Progenitor cell of endocrine pancreas (in vitro differentiated cells): Measurements from ENCODE around the gene MYO5A. TPM values are rescaled to one million over a fixed set of nuclear protein-coding genes. Genes with fewer than 3 reads are reported as not detected.
A peak's percentile ranks its signal among the peaks of the same experiment; 100 is the strongest.

Source experiments
- DNase-seq: peaks from one replicate; pipeline ENCODE4 v3.0.0; 2021; ENCODE audit warnings: low spot score; ENCODE audit not compliant: unreplicated experiment
- H3K27ac Mint-ChIP-seq: 2 replicates; pipeline ENCODE4 v1.8.0; 2021; ENCODE audit warnings: mild to moderate bottlenecking, moderate library complexity, mixed read lengths
- H3K27me3 Mint-ChIP-seq: 2 replicates; pipeline ENCODE4 v1.8.0; 2021; ENCODE audit warnings: mixed read lengths
- H3K36me3 Mint-ChIP-seq: 2 replicates; pipeline ENCODE4 v1.8.0; 2022; ENCODE audit warnings: mixed read lengths; ENCODE audit not compliant: insufficient read depth
- H3K4me1 Mint-ChIP-seq: 2 replicates; pipeline ENCODE4 v1.8.0; 2021; ENCODE audit warnings: low read depth, mixed read lengths
- H3K4me3 Mint-ChIP-seq: 2 replicates; pipeline ENCODE4 v1.8.0; 2021; ENCODE audit warnings: low read depth, mild to moderate bottlenecking, moderate library complexity, mixed read lengths
- H3K9me3 Mint-ChIP-seq: 2 replicates; pipeline ENCODE4 v1.8.0; 2021; ENCODE audit warnings: low read depth, mixed read lengths
- total RNA-seq: library from RNA; stranded (reverse); gene quantifications from 2 replicates; pipeline ENCODE4 v1.2.1, GENCODE V29; 2021
- TF ChIP-seq, protein P1 (sequence below): fragments of 200-600 bp; sonication (generic); IDR thresholded peaks from one replicate; pipeline ENCODE4 v1.5.0; 2021; ENCODE audit warnings: antibody characterized with exemption, mild to moderate bottlenecking; ENCODE audit not compliant: unreplicated experiment

Gene MYO5A
- total RNA-seq, 1 donor from 2014 or later: 31.0 TPM

DNA sequence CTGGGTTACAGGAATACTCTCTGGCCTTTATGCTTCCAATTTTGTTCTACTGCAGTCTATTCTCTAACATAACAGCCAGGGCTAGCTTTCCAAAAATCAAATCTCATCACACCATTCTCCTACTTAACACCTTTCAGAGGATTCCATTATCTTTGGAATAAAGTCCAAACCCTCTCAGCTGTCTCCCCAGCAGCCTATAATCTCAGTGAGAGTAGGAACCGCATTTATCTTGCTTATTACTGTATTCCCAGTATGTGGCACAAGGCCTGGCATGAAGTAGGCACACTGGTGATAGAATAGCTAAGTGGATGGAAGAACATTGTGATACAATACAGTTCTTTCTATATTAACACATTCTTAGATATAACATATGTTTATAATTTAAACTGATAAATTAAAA is 184.1 kb downstream of the MYO5A start:
- Mint-ChIP-seq H3K4me3 (no peak overlapping the region), H3K27me3 (no peaks in the 10 kb centered on the region), H3K27ac (no peak overlapping the region), H3K9me3 (no peaks in the 10 kb centered on the region), H3K4me1 (peaks cover 3% of the 10 kb centered on the region), H3K36me3 (peaks cover 5% of the 10 kb centered on the region)
- no peak for DNase-seq
- TF ChIP-seq, protein P1, sequence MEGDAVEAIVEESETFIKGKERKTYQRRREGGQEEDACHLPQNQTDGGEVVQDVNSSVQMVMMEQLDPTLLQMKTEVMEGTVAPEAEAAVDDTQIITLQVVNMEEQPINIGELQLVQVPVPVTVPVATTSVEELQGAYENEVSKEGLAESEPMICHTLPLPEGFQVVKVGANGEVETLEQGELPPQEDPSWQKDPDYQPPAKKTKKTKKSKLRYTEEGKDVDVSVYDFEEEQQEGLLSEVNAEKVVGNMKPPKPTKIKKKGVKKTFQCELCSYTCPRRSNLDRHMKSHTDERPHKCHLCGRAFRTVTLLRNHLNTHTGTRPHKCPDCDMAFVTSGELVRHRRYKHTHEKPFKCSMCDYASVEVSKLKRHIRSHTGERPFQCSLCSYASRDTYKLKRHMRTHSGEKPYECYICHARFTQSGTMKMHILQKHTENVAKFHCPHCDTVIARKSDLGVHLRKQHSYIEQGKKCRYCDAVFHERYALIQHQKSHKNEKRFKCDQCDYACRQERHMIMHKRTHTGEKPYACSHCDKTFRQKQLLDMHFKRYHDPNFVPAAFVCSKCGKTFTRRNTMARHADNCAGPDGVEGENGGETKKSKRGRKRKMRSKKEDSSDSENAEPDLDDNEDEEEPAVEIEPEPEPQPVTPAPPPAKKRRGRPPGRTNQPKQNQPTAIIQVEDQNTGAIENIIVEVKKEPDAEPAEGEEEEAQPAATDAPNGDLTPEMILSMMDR: no peak

DNA sequence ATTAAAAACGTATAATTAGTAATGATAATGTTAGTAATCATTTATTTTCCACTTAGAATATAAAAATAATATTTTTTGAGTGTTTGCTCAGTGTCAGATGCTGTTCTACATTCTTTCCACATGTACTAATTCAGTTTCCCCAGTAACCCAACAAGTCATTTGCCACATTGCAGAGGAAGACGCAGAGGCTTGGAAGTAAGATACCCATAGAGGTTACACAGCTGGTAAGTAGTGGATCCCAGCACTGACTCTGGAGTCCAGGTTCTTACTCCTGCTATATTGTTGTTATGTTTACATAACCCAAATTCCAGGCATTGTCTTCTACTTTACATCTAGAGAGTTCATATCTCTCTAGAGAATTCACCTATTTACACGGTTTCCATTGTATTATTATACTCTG is 184.8 kb downstream of the MYO5A start:
- Mint-ChIP-seq H3K4me3 (no peak overlapping the region), H3K4me1 (peaks cover 3% of the 10 kb centered on the region), H3K27ac (no peak overlapping the region), H3K36me3 (peaks cover 3% of the 10 kb centered on the region), H3K9me3 (no peaks in the 10 kb centered on the region), H3K27me3 (no peaks in the 10 kb centered on the region)
- DNase-seq: no peak
- TF ChIP-seq, protein P1: no peak

DNA sequence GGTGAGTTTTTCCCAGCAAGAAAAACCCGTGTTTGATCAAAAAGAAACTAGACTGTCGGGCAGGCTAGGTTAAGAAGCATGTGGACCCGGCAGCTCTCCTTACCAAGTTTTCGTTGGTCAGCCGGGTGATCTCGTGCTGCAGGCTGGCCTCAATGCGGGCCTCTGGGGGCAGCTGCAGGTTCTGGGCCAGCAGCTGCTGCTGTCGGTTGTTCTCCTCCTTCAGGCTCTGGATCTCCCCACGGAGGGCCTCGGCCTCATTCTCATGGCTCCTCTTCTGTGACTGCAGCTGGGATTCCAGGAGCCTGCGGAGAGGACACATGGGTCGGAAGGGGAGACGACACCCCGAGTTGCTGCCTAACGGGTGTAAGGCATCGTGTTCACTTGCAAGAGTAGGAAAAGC is 188.6 kb downstream of the MYO5A start:
- Mint-ChIP-seq H3K9me3 (no peaks in the 10 kb centered on the region), H3K36me3 (peaks cover 6% of the 10 kb centered on the region), H3K27me3 (no peaks in the 10 kb centered on the region), H3K4me3 (no peak overlapping the region), H3K4me1 (peaks cover 13% of the 10 kb centered on the region), H3K27ac (peak overlapping the region; percentile 56)
- DNase-seq: no peak
- TF ChIP-seq, protein P1: no peak

DNA sequence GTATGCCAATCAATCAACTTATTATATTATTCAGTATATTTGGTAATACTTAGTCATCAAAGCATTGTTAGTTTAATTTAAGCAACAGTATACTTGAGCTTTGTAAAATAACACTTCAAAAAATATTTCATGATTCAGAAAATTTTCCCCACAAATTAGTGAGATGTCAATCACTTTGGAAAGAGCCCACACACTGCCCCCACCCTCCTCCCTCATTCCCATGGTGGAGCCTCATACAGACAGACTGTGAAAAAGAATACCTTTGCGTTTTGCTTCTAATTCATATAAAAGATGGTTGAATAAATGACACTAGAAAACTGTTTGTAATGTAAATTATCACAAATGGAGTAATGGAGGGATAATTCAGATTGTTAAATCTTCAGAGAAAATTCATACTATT is 189.8 kb downstream of the MYO5A start:
- no peaks in the 10 kb centered on the region for H3K9me3 Mint-ChIP-seq
- DNase-seq: no peak
- no peak overlapping the region for H3K27ac Mint-ChIP-seq
- peaks cover 10% of the 10 kb centered on the region for H3K36me3 Mint-ChIP-seq
- peaks cover 10% of the 10 kb centered on the region for H3K4me1 Mint-ChIP-seq
- TF ChIP-seq, protein P1: no peak
- H3K4me3 Mint-ChIP-seq: no peak overlapping the region
- no peaks in the 10 kb centered on the region for H3K27me3 Mint-ChIP-seq

DNA sequence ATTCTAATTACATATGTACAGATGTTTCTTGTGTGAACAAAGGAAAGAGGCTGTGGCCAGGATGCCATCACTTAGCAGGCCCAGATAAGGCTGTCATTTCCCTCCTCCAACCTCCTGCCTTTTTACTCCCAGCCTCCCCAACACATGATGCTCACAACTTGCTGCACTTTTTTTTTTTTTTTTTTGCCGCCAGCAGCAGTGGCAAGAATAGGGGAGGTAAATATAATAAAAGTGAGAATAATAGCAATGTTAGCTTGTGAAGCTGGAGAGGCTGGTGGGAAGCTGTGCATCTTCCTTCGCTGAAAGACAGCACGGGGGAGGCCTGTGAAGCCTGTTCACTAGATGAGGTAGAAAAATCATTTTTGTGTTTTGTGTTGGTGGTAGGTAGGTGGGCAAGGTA is 190.6 kb downstream of the MYO5A start:
- DNase-seq: no peak
- Mint-ChIP-seq H3K4me3 (no peak overlapping the region), H3K9me3 (no peaks in the 10 kb centered on the region), H3K27ac (no peak overlapping the region), H3K27me3 (no peaks in the 10 kb centered on the region), H3K4me1 (peaks cover 10% of the 10 kb centered on the region), H3K36me3 (peaks cover 10% of the 10 kb centered on the region)
- TF ChIP-seq, protein P1: no peak
